ENCODE data around the gene PLA2G10.
"Not testable (repeated sequence)": the region's sequence is repeated elsewhere in the genome, so short reads cannot be mapped to it uniquely, and the experiment has no call there.

The PLA2G10 gene

GRCh38 chr16:14667347-14668266 is 26.5 kb downstream of the PLA2G10 start:
- no peak for DNase-seq (ENCODE audit: low spot score)

- DNase-seq (ENCODE audit: low spot score): no peak
Measured at GRCh38 chr16:14658063-14658462, 36.0 kb downstream of the PLA2G10 start.

- DNase-seq (ENCODE audit: low spot score): no peak
Measured at GRCh38 chr16:14652726-14653125, 41.4 kb downstream of the PLA2G10 start.

GRCh38 chr16:14650629-14651028 is 43.5 kb downstream of the PLA2G10 start:
- no peak for DNase-seq (ENCODE audit: low spot score)

GRCh38 chr16:14649816-14650215 is 44.3 kb downstream of the PLA2G10 start:
- DNase-seq (ENCODE audit: low spot score): no peak

GRCh38 chr16:14641926-14642325 is 52.2 kb downstream of the PLA2G10 start:
- DNase-seq (ENCODE audit: low spot score): no peak

GRCh38 chr16:14641206-14641605 is 52.9 kb downstream of the PLA2G10 start:
- DNase-seq (ENCODE audit: low spot score): no peak

- no peak for DNase-seq (ENCODE audit: low spot score)
Measured at GRCh38 chr16:14640538-14640937, 53.6 kb downstream of the PLA2G10 start.

GRCh38 chr16:14636951-14637240 is 57.2 kb downstream of the PLA2G10 start:
- not testable (repeated sequence) for DNase-seq (ENCODE audit: low spot score)

GRCh38 chr16:14636179-14636950 is 57.7 kb downstream of the PLA2G10 start:
- DNase-seq (ENCODE audit: low spot score): not testable (repeated sequence)

- DNase-seq (ENCODE audit: low spot score): no peak
Measured at GRCh38 chr16:14635395-14636165, 58.5 kb downstream of the PLA2G10 start.

GRCh38 chr16:14634389-14634725 is 59.8 kb downstream of the PLA2G10 start:
- DNase-seq (ENCODE audit: low spot score): no peak

GRCh38 chr16:14632693-14633569 is 61.2 kb downstream of the PLA2G10 start, which contains the start of gene BFAR:
Gene BFAR, plus strand, starts transcription at chr16:14632951. Its CDS starts 11,396 bp downstream, at chr16:14644347.
- peak; percentile 96 for DNase-seq (ENCODE audit: low spot score)

GRCh38 chr16:14630620-14631330 is 63.3 kb downstream of the PLA2G10 start:
- DNase-seq (ENCODE audit: low spot score): not testable (repeated sequence)

- peak; percentile 98 for DNase-seq (ENCODE audit: low spot score)
Measured at GRCh38 chr16:14629919-14630619, 64.0 kb downstream of the PLA2G10 start, which contains the start of gene PARN. Gene PARN, minus strand, starts transcription at chr16:14630260. Its CDS starts 135 bp downstream, at chr16:14630125.

- peak; percentile 52 for DNase-seq (ENCODE audit: low spot score)
Measured at GRCh38 chr16:14629612-14629918, 64.5 kb downstream of the PLA2G10 start.

GRCh38 chr16:14628806-14629611 is 65.1 kb downstream of the PLA2G10 start:
- DNase-seq (ENCODE audit: low spot score): peak; percentile 26

- DNase-seq (ENCODE audit: low spot score): no peak
Measured at GRCh38 chr16:14627078-14627477, 67.0 kb downstream of the PLA2G10 start.

Measured in RKO (cell line).